HCT116 (cell line): ENCODE results near the gene MAL. TPM values are rescaled to one million over a fixed set of nuclear protein-coding genes. Genes with fewer than 3 reads are reported as not detected.

ENCODE experiments used
- ATAC-seq: fragments of 200-7000 bp; cut with Tn5 transposase; 2 replicates; pipeline ENCODE4 v1.9.1; 2020; ENCODE audit warnings: mild to moderate bottlenecking, moderate library complexity
- BruUV-seq: library from RNA; stranded (reverse); fragments of 400-500 nt; replicated peaks from 2 replicates; lab custom pipeline; 2021; lab: Mats Ljungman, UMichigan
- CTCF ChIA-PET: fragments of 300-600 bp; sonication (Branson Sonifier 250); formaldehyde crosslinking; loops from one replicate; lab custom pipeline; 2021; ENCODE audit warnings: antibody characterized with exemption; lab: Charles Lee
- POLR2A ChIA-PET: fragments of 300-600, 350-600 bp; sonication (Branson Sonifier 250); formaldehyde crosslinking; loops from one replicate; lab custom pipeline; 2021; ENCODE audit warnings: antibody characterized with exemption; lab: Charles Lee
- RAD21 ChIA-PET, 2 experiments: fragments of 300-600 bp; sonication (Branson Sonifier 250); formaldehyde crosslinking; loops; one replicate each; lab custom pipeline; 2023; ENCODE audit warnings: low total read pairs in 2 of 2; ENCODE audit not compliant: uncharacterized antibody in 2 of 2, unreplicated experiment in 2 of 2, low non-redundant PET in 1 of 2; lab: Charles Lee
- DNase-seq: peaks from one replicate; pipeline ENCODE4 v3.0.0-alpha.2; 2010; ENCODE audit warnings: low read depth, low spot score
- H2AFZ ChIP-seq: fragments of 200-600 bp; shearing (Covaris generic), sonication (generic); 2 replicates; pipeline ENCODE4 v1.6.1; 2017; ENCODE audit warnings: low read depth, mixed run types, mixed read lengths, antibody characterized with exemption, low read length; ENCODE audit not compliant: poor library complexity, severe bottlenecking
- H3K27ac ChIP-seq: 2 replicates; pipeline ENCODE4 v1.5.1; 2012; ENCODE audit warnings: low read depth, low read length
- H3K27me3 ChIP-seq: fragments of 200-600 bp; sonication (generic); 2 replicates; pipeline ENCODE4 v1.6.1; 2016; ENCODE audit warnings: mixed run types, low read length, mixed read lengths; ENCODE audit not compliant: insufficient read depth
- H3K36me3 ChIP-seq, 2 experiments: fragments of 200-500 bp in 1 of 2; fragments of 200-600 bp in 1 of 2; sonication (Bioruptor generic) in 1 of 2; sonication (generic) in 1 of 2; 2 replicates each; pipeline versions ENCODE4 v1.5.1 to v1.6.1; 2014 to 2016; ENCODE audit warnings: low read length in 2 of 2, inconsistent platforms in 1 of 2, mixed read lengths in 1 of 2, mixed run types in 1 of 2; ENCODE audit not compliant: insufficient read depth in 2 of 2, control insufficient read depth in 1 of 2
- H3K4me1 ChIP-seq, 2 experiments: fragments of 200-600 bp in 1 of 2; sonication (generic) in 1 of 2; 2 replicates each; pipeline versions ENCODE4 v1.5.1 to v1.6.1; 2012 to 2017; ENCODE audit warnings: low read length in 2 of 2, inconsistent platforms in 1 of 2, mild to moderate bottlenecking in 1 of 2, mixed read lengths in 1 of 2, mixed run types in 1 of 2, moderate library complexity in 1 of 2; ENCODE audit not compliant: insufficient read depth in 2 of 2, control insufficient read depth in 1 of 2
- H3K4me2 ChIP-seq: fragments of 200-600 bp; sonication (generic); 2 replicates; pipeline ENCODE4 v1.6.1; 2017; ENCODE audit warnings: mixed run types, low read length, mixed read lengths
- H3K4me3 ChIP-seq, 2 experiments: fragments of 200-600 bp in 1 of 2; sonication (generic) in 1 of 2; replicated peaks in 1 of 2; 2 replicates each; pipeline ENCODE4 v1.5.1; 2011 to 2016; ENCODE audit warnings: low read length in 2 of 2, control low read depth in 1 of 2, low read depth in 1 of 2, mild to moderate bottlenecking in 1 of 2, mixed read lengths in 1 of 2, mixed run types in 1 of 2
- H3K79me2 ChIP-seq: fragments of 200-600 bp; sonication (generic); 2 replicates; pipeline ENCODE4 v1.6.1; 2017; ENCODE audit warnings: mild to moderate bottlenecking, mixed run types, low read length, moderate library complexity, mixed read lengths; ENCODE audit not compliant: insufficient read depth
- H3K9ac ChIP-seq: fragments of 200-600 bp; sonication (generic); 2 replicates; pipeline ENCODE4 v1.6.1; 2016; ENCODE audit warnings: low read length, mixed read lengths
- H3K9me2 ChIP-seq: fragments of 200-600 bp; sonication (generic), shearing (Covaris generic); 2 replicates; pipeline ENCODE4 v1.6.1; 2017; ENCODE audit warnings: mixed run types, mild to moderate bottlenecking, moderate library complexity; ENCODE audit not compliant: insufficient read depth
- H3K9me3 ChIP-seq, 2 experiments: fragments of 200-500 bp in 1 of 2; fragments of 200-600 bp in 1 of 2; sonication (Bioruptor generic) in 1 of 2; sonication (generic) in 1 of 2; 2 replicates each; pipeline ENCODE4 v1.6.1; 2014 to 2017; ENCODE audit warnings: low read length in 2 of 2, mixed read lengths in 2 of 2, inconsistent platforms in 1 of 2, low read depth in 1 of 2, mild to moderate bottlenecking in 1 of 2, mixed run types in 1 of 2, moderate library complexity in 1 of 2; ENCODE audit not compliant: control insufficient read depth in 1 of 2, insufficient read depth in 1 of 2
- H4K20me1 ChIP-seq: fragments of 200-600 bp; sonication (generic), shearing (Covaris generic); 2 replicates; pipeline ENCODE4 v1.6.1; 2017; ENCODE audit warnings: mixed run types, mild to moderate bottlenecking, moderate library complexity; ENCODE audit not compliant: insufficient read depth
- ATF3 ChIP-seq: IDR thresholded peaks from 2 replicates; pipeline ENCODE4 v1.6.1; 2012
- CEBPB ChIP-seq: IDR thresholded peaks from 2 replicates; pipeline ENCODE4 v1.6.1; 2012; ENCODE audit warnings: low read depth
- CTCF ChIP-seq, 3 experiments: fragments of 200-600 bp in 1 of 3; sonication (generic) in 1 of 3; IDR thresholded peaks in 2 of 3; conservative IDR thresholded peaks in 1 of 3; 2 replicates each; pipeline ENCODE4 v1.5.1; 2012 to 2017; ENCODE audit warnings: low read depth in 2 of 3, low read length in 2 of 3, antibody characterized with exemption in 1 of 3, borderline replicate concordance in 1 of 3, control low read depth in 1 of 3, mild to moderate bottlenecking in 1 of 3, mixed read lengths in 1 of 3, mixed run types in 1 of 3, moderate library complexity in 1 of 3; ENCODE audit not compliant: insufficient read depth in 1 of 3
- EGR1 ChIP-seq: IDR thresholded peaks from 2 replicates; pipeline ENCODE4 v1.6.1; 2012; ENCODE audit warnings: low read depth
- ELF1 ChIP-seq: IDR thresholded peaks from 2 replicates; pipeline ENCODE4 v1.6.1; 2012; ENCODE audit warnings: low read depth, borderline replicate concordance
- EZH2 ChIP-seq: fragments of 200-600 bp; sonication (generic); IDR thresholded peaks from 2 replicates; pipeline ENCODE4 v1.6.1; 2017; ENCODE audit warnings: antibody characterized with exemption, mixed run types
- EZH2phosphoT487 ChIP-seq: fragments of 200-600 bp; IDR thresholded peaks from 2 replicates; pipeline ENCODE4 v1.6.1; 2018; ENCODE audit warnings: antibody characterized with exemption, borderline replicate concordance
- JUND ChIP-seq: IDR thresholded peaks from 2 replicates; pipeline ENCODE4 v1.6.1; 2012
- MAX ChIP-seq: IDR thresholded peaks from 2 replicates; pipeline ENCODE4 v1.6.1; 2012
- POLR2A ChIP-seq: IDR thresholded peaks from 2 replicates; pipeline ENCODE4 v1.7.0; 2011; ENCODE audit warnings: borderline replicate concordance; ENCODE audit not compliant: insufficient read depth, insufficient read length; ENCODE audit errors: extremely low read depth
- POLR2AphosphoS5 ChIP-seq: IDR thresholded peaks from 2 replicates; pipeline ENCODE4 v1.6.1; 2011; ENCODE audit warnings: mild to moderate bottlenecking, low read depth, low read length, moderate library complexity
- RAD21 ChIP-seq: IDR thresholded peaks from 2 replicates; pipeline ENCODE4 v1.6.1; 2012; ENCODE audit warnings: low read depth, mild to moderate bottlenecking
- REST ChIP-seq: IDR thresholded peaks from 2 replicates; pipeline ENCODE4 v1.6.1; 2012; ENCODE audit warnings: low read depth
- SP1 ChIP-seq: IDR thresholded peaks from 2 replicates; pipeline ENCODE4 v1.6.1; 2012; ENCODE audit warnings: low read depth
- TCF7L2 ChIP-seq: IDR thresholded peaks from 2 replicates; pipeline ENCODE4 v1.7.0; 2011; ENCODE audit warnings: borderline replicate concordance, inconsistent platforms; ENCODE audit not compliant: insufficient read depth, insufficient read length; ENCODE audit errors: extremely low read depth
- ZBTB33 ChIP-seq: IDR thresholded peaks from 2 replicates; pipeline ENCODE4 v1.6.1; 2011; ENCODE audit warnings: mild to moderate bottlenecking, low read length, moderate library complexity; ENCODE audit not compliant: insufficient replicate concordance; ENCODE audit errors: extremely low read depth
- ZFX ChIP-seq: fragments of 450-650 bp; IDR thresholded peaks from 2 replicates; pipeline ENCODE4 v1.6.1; 2017
- ZNF274 ChIP-seq: fragments of 200-500 bp; sonication (Bioruptor generic); IDR thresholded peaks from 2 replicates; pipeline ENCODE4 v1.6.1; 2014; ENCODE audit warnings: mild to moderate bottlenecking, low read depth, low read length, inconsistent platforms
- intact Hi-C: fragments of 100-400 bp; cut with micrococcal nuclease; formaldehyde crosslinking; loops from 2 replicates; pipeline ENCODE4 v1.10.0; 2022
- total RNA-seq: library from RNA; stranded (reverse); gene quantifications from one replicate; pipeline ENCODE4 v1.2.1, GENCODE V29; 2021; ENCODE audit not compliant: unreplicated experiment

The MAL gene
- total RNA-seq, 1 experiment from 2014 or later, result not detected

- no peak for TF ChIP-seq TCF7L2
Observed at GRCh38 chr2:95051626-95052025, 26.1 kb downstream of the MAL start (continued).

- ChIA-PET POLR2A (no interaction called here), RAD21 (interaction anchor here in 1 of 2 experiments (1.4 kb wide), 1 partner anchor 66 kb away, joined by 3 read pairs; no protein-coding TSS in a partner anchor), CTCF (interaction anchor here (1.2 to 3.1 kb wide), 4 partner anchors 10 to 96 kb away, joined by 3 to 30 read pairs (median 7); no protein-coding TSS in a partner anchor)
- H3K79me2 ChIP-seq, result no peaks in the 10 kb centered on the region
- H3K4me1 ChIP-seq, result peaks cover 0 to 3% of the 10 kb centered on the region in 2 experiments; a peak in 1 of 4 replicates
- H4K20me1 ChIP-seq, result no peaks in the 10 kb centered on the region
- H3K9ac ChIP-seq, result no peak overlapping the region
- no peak for DNase-seq
- no peaks in the 10 kb centered on the region for H3K9me2 ChIP-seq
- no peak overlapping the region for H2AFZ ChIP-seq
- H3K27ac ChIP-seq, result no peak overlapping the region
- H3K4me3 ChIP-seq, result no peak overlapping the region
- peaks cover 12% of the 10 kb centered on the region; the same call in 1 of the 2 replicates for H3K27me3 ChIP-seq
- no peaks in the 10 kb centered on the region for H3K9me3 ChIP-seq
- ATAC-seq, result no peak
- BruUV-seq, result no TSS peak
- no peaks in the 10 kb centered on the region for H3K36me3 ChIP-seq
- intact Hi-C loops, result no loop called here
- no peak overlapping the region for H3K4me2 ChIP-seq
- no peak for TF ChIP-seq CEBPB
- TF ChIP-seq ZNF274, result no peak
- TF ChIP-seq POLR2A, result no peak
- no peak for TF ChIP-seq JUND
- TF ChIP-seq ATF3, result no peak
- TF ChIP-seq POLR2AphosphoS5, result no peak
- no peak for TF ChIP-seq MAX
- TF ChIP-seq SP1, result no peak
- no peak for TF ChIP-seq ELF1
- TF ChIP-seq ZBTB33, result no peak
- no peak for TF ChIP-seq RAD21
- TF ChIP-seq CTCF (IDR thresholded peaks at IDR 0.05 in 2 of 3, conservative IDR thresholded peaks at IDR 0.05 in 1 of 3; ENCODE audit: borderline replicate concordance in 1 of 3, insufficient read depth in 1 of 3, low read depth in 2 of 3, low read length in 2 of 3), result no peak
- no peak for TF ChIP-seq EZH2
- TF ChIP-seq ZFX, result no peak
- TF ChIP-seq REST, result no peak
- no peak for TF ChIP-seq EZH2phosphoT487
- no peak for TF ChIP-seq TCF7L2
- TF ChIP-seq EGR1, result no peak
Observed at GRCh38 chr2:95052307-95052706, 26.8 kb downstream of the MAL start.
